K562 (cell line): ENCODE data around the gene TRIAP1. TPM values are rescaled to one million over a fixed set of nuclear protein-coding genes. Genes with fewer than 3 reads are reported as not detected.

ENCODE experiments used
- ATAC-seq: fragments of 200-7000 bp; cut with Tn5 transposase; 3 replicates; pipeline ENCODE4 v1.9.1; 2020; ENCODE audit warnings: moderate library complexity
- BruUV-seq: library from RNA; stranded (reverse); fragments of 400-500 nt; replicated peaks from 2 replicates; lab custom pipeline; 2021; lab: Mats Ljungman, UMichigan
- CTCF ChIA-PET: fragments of 300-600 bp; formaldehyde crosslinking; extraction: SDS; loops from one replicate; lab custom pipeline; 2021; ENCODE audit warnings: low intra/inter-chr PET ratio; lab: Yijun Ruan, JAX
- POLR2A ChIA-PET: fragments of 300-600, 350-650 bp; sonication (Branson Sonifier 250); formaldehyde crosslinking; extraction: SDS; loops from one replicate; lab custom pipeline; 2021; ENCODE audit warnings: antibody characterized with exemption, inconsistent platforms; lab: Yijun Ruan, JAX
- DNase-seq, 4 experiments: peaks; one replicate each; pipeline versions ENCODE4 v3.0.0 to v3.0.0-alpha.2; 2011 to 2018; ENCODE audit warnings: low spot score in 3 of 4, mixed read lengths in 3 of 4; ENCODE audit errors: extremely low read depth in 1 of 4
- FAIRE-seq: peaks from 2 replicates; lab custom pipeline; 2011; peaks lifted over from hg19 to GRCh38; lab: Jason Lieb, UNC
- H2AFZ ChIP-seq: 2 replicates; pipeline ENCODE4 v1.6.0; 2011; ENCODE audit warnings: low read depth, low read length, control low read depth, inconsistent platforms
- H3K27ac ChIP-seq: fragments of 200-600 bp; 3 replicates; pipeline ENCODE4 v1.8.0; 2011; ENCODE audit warnings: low read depth, mild to moderate bottlenecking, control low read depth, inconsistent platforms, low read length, moderate library complexity, mixed read lengths; ENCODE audit errors: extremely low read depth
- H3K27me3 ChIP-seq, 2 experiments: fragments of 300-600 bp in 1 of 2; 2 replicates in 1 of 2; 3 replicates in 1 of 2; pipeline versions ENCODE4 v1.6.0 to v1.8.0; 2011; ENCODE audit warnings: inconsistent platforms in 2 of 2, low read length in 2 of 2, mild to moderate bottlenecking in 1 of 2, mixed read lengths in 1 of 2, moderate library complexity in 1 of 2; ENCODE audit not compliant: control insufficient read depth in 2 of 2, insufficient read depth in 2 of 2
- H3K36me3 ChIP-seq: fragments of 300-600 bp; 3 replicates; pipeline ENCODE4 v1.8.0; 2011; ENCODE audit warnings: mild to moderate bottlenecking, low read length, inconsistent platforms; ENCODE audit not compliant: control insufficient read depth, insufficient read depth
- H3K4me1 ChIP-seq, 2 experiments: fragments of 200-600 bp in 1 of 2; replicated peaks in 1 of 2; 2 replicates in 1 of 2; 3 replicates in 1 of 2; pipeline versions ENCODE4 v1.5.1 to v1.8.0; 2011; ENCODE audit warnings: inconsistent platforms in 2 of 2, low read length in 2 of 2, mild to moderate bottlenecking in 1 of 2, mixed read lengths in 1 of 2, moderate library complexity in 1 of 2; ENCODE audit not compliant: control insufficient read depth in 2 of 2, insufficient read depth in 2 of 2
- H3K4me2 ChIP-seq: 2 replicates; pipeline ENCODE4 v1.6.1; 2011; ENCODE audit warnings: low read length, control low read depth, inconsistent platforms, mixed read lengths; ENCODE audit not compliant: insufficient read depth
- H3K4me3 ChIP-seq: fragments of 200-600 bp; sonication (generic), shearing (Covaris generic); 2 replicates; pipeline ENCODE4 v1.5.1; 2016; ENCODE audit warnings: control low read depth, inconsistent platforms
- H3K79me2 ChIP-seq: fragments of 200-600 bp; 3 replicates; pipeline ENCODE4 v1.8.0; 2011; ENCODE audit warnings: low read length, inconsistent platforms; ENCODE audit not compliant: control insufficient read depth, insufficient read depth
- H3K9ac ChIP-seq, 2 experiments: 2 replicates each; pipeline versions ENCODE4 v1.6.0 to v1.6.1; 2011; ENCODE audit warnings: low read depth in 2 of 2, low read length in 2 of 2, control low read depth in 1 of 2, inconsistent platforms in 1 of 2, mild to moderate bottlenecking in 1 of 2, mixed read lengths in 1 of 2; ENCODE audit not compliant: insufficient read depth in 1 of 2
- H3K9me1 ChIP-seq: one replicate; pipeline ENCODE4 v1.6.0; 2011; ENCODE audit warnings: inconsistent platforms, mild to moderate bottlenecking, low read length, moderate library complexity; ENCODE audit not compliant: control insufficient read depth, insufficient read depth
- H3K9me3 ChIP-seq: replicated peaks from 2 replicates; pipeline ENCODE4 v1.5.1; 2011; ENCODE audit warnings: low read depth, low read length, inconsistent platforms; ENCODE audit not compliant: control insufficient read depth, insufficient read depth
- H4K20me1 ChIP-seq: replicated peaks from 2 replicates; pipeline ENCODE4 v1.6.1; 2011; ENCODE audit warnings: low read length, inconsistent platforms, mixed read lengths; ENCODE audit not compliant: control insufficient read depth, insufficient read depth
- BRD9 ChIP-seq: fragments of 450-650 bp; IDR thresholded peaks from 2 replicates; pipeline ENCODE4 v1.6.1; 2018; ENCODE audit warnings: low read depth; ENCODE audit not compliant: partially characterized antibody
- CHD7 ChIP-seq: fragments of 200-600 bp; sonication (generic); IDR thresholded peaks from one replicate; pipeline ENCODE4 v1.6.1; 2012; ENCODE audit warnings: mild to moderate bottlenecking, low read depth, low read length, inconsistent platforms
- FOSL1 ChIP-seq: fragments of 200-800 bp; sonication (Bioruptor generic); conservative IDR thresholded peaks from 2 replicates; pipeline ENCODE4 v1.6.1; 2016; ENCODE audit warnings: missing genetic modification characterization, missing compliant biosample characterization
- FOXJ3 ChIP-seq: sonication (generic); formaldehyde crosslinking; IDR thresholded peaks from 2 replicates; pipeline ENCODE4 v1.4.0; 2020; ENCODE audit warnings: mild to moderate bottlenecking, missing genetic modification reagents
- SPI1 ChIP-seq: IDR thresholded peaks from 2 replicates; pipeline ENCODE4 v1.6.1; 2011; ENCODE audit warnings: low read depth, low read length, control low read depth, borderline replicate concordance
- SRF ChIP-seq, 2 experiments: fragments of 250-450, 450-650 bp in 1 of 2; sonication (Bioruptor Pico) in 1 of 2; sonication (generic) in 1 of 2; formaldehyde crosslinking; IDR thresholded peaks; 2 replicates each; pipeline versions ENCODE4 v1.5.0 to v1.5.1; 2020 to 2022; ENCODE audit warnings: mild to moderate bottlenecking in 1 of 2, missing genetic modification reagents in 1 of 2
- WGBS: fragments of 100-300 bp; shearing (Covaris generic); methylation state at CpG from one replicate; pipeline ENCODE4 v1.1.6; 2016; ENCODE audit warnings: low coverage, mixed read lengths; ENCODE audit not compliant: insufficient coverage; ENCODE audit errors: missing lambda C conversion rate; 5-methylcytosine and 5-hydroxymethylcytosine counted together
- in situ Hi-C: fragments of 300-500 bp; cut with MboI; formaldehyde crosslinking; loops from 4 replicates; pipeline ENCODE4 v1.15.0; 2018; ENCODE audit warnings: inconsistent platforms, mixed read lengths
- intact Hi-C: fragments of 100-400 bp; cut with micrococcal nuclease; formaldehyde crosslinking; loops from 2 replicates; pipeline ENCODE4 v1.14.2; 2022
- polyA plus RNA-seq, 8 experiments: library from polyadenylated mRNA; depleted of rRNA in 4 of 8; stranded (reverse) in 5 of 8; unstranded in 3 of 8; fragments of >200 nt; fragmentation: Nextera tagmentation in 2 of 8; fragmentation: Illumina TruSeq in 1 of 8; extraction: Ambion mirVana in 2 of 8; extraction: Trizol in 1 of 8; gene quantifications; 2 replicates each; pipeline versions ENCODE4 v1.2.1 to v1.2.3, GENCODE V29; 2011 to 2014; ENCODE audit warnings: inconsistent platforms in 1 of 8, missing spikeins in 1 of 8
- total RNA-seq, 7 experiments: library from RNA; depleted of rRNA in 6 of 7; stranded (reverse); fragments of >200 nt in 6 of 7; fragmentation: Illumina TruSeq in 2 of 7; extraction: Trizol in 2 of 7; gene quantifications; 2 replicates each; pipeline versions ENCODE4 v1.2.1 to v1.2.3, GENCODE V29; 2011 to 2021; ENCODE audit warnings: low replicate concordance in 1 of 7
- TF ChIP-seq, protein P1 (sequence below): fragments of 450-650 bp; IDR thresholded peaks from 2 replicates; pipeline ENCODE4 v1.7.1; 2018; ENCODE audit warnings: mild to moderate bottlenecking, low read depth; ENCODE audit not compliant: partially characterized antibody

The TRIAP1 gene
- total and polyA plus RNA-seq, 9 of the 15 experiments (the other 6 are each of a cell fraction or from before 2014, with no cell fraction given) = 37.3 to 354 (median 65.4) TPM

- peak overlapping the region; percentile 61; the same call in 1 of the 2 replicates for H2AFZ ChIP-seq
- TF ChIP-seq BRD9 (no peak), SRF (CRISPR knock-in tag; IDR thresholded peaks at IDR 0.05) (peak in 1 of 2 experiments; percentile 55; a peak in 1 of 4 replicates), SPI1 (no peak), CHD7 (no peak), FOXJ3 (CRISPR knock-in tag) (no peak), FOSL1 (tag) (no peak)
- TF ChIP-seq, protein P1, sequence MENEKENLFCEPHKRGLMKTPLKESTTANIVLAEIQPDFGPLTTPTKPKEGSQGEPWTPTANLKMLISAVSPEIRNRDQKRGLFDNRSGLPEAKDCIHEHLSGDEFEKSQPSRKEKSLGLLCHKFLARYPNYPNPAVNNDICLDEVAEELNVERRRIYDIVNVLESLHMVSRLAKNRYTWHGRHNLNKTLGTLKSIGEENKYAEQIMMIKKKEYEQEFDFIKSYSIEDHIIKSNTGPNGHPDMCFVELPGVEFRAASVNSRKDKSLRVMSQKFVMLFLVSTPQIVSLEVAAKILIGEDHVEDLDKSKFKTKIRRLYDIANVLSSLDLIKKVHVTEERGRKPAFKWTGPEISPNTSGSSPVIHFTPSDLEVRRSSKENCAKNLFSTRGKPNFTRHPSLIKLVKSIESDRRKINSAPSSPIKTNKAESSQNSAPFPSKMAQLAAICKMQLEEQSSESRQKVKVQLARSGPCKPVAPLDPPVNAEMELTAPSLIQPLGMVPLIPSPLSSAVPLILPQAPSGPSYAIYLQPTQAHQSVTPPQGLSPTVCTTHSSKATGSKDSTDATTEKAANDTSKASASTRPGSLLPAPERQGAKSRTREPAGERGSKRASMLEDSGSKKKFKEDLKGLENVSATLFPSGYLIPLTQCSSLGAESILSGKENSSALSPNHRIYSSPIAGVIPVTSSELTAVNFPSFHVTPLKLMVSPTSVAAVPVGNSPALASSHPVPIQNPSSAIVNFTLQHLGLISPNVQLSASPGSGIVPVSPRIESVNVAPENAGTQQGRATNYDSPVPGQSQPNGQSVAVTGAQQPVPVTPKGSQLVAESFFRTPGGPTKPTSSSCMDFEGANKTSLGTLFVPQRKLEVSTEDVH = no peak
Observed at GRCh38 chr12:120480211-120480610, 34.0 kb upstream of the TRIAP1 start.

More at GRCh38 chr12:120480211-120480610, 34.0 kb upstream of the TRIAP1 start:
- H3K79me2 ChIP-seq = peaks cover 21% of the 10 kb centered on the region
- no peaks in the 10 kb centered on the region for H3K9me3 ChIP-seq
- no TSS peak for BruUV-seq
- peak overlapping the region in 1 of 2 experiments; percentile 72; a peak in 1 of 4 replicates for H3K9ac ChIP-seq
- peak overlapping the region; percentile 66 for H3K27ac ChIP-seq
- peaks cover 23 to 34% of the 10 kb centered on the region in 2 experiments for H3K4me1 ChIP-seq
- intact Hi-C loops = no loop called here
- H3K27me3 ChIP-seq = no peaks in the 10 kb centered on the region; a peak in 1 of 5 replicates
- peak; percentile 65 for ATAC-seq
- no peak for FAIRE-seq
- CTCF ChIA-PET = no interaction called here
- in situ Hi-C loops = no loop called here
- H3K36me3 ChIP-seq = peaks cover 13% of the 10 kb centered on the region; the same call in 2 of the 3 replicates
- no peak for DNase-seq
- POLR2A ChIA-PET = interaction anchor here (0.5 to 1.6 kb wide), 6 partner anchors 10 to 188 kb away, joined by 3 to 5 read pairs (median 4); partner anchors contain the start of genes GATC, SRSF9 and TRIAP1
- H3K4me3 ChIP-seq = no peak overlapping the region
- 0% methylated on average over 1 of the region's 1 CpG for WGBS
- no peaks in the 10 kb centered on the region for H4K20me1 ChIP-seq
- peak overlapping the region; percentile 46; the same call in 1 of the 2 replicates for H3K4me2 ChIP-seq
- H3K9me1 ChIP-seq = peaks cover 5% of the 10 kb centered on the region
